MM.1S (cell line): ENCODE measurements around the gene KDM3A.

Source experiments
- CTCF ChIP-seq: fragments of 300-600 bp; sonication (generic); IDR thresholded peaks from 2 replicates; pipeline ENCODE4 v1.5.1; 2016; ENCODE audit warnings: antibody characterized with exemption, low read length, mixed read lengths
- EZH2 ChIP-seq: fragments of 300-600 bp; sonication (generic); optimal IDR thresholded peaks from 2 replicates; pipeline ENCODE3; 2017; ENCODE audit warnings: low read depth, mild to moderate bottlenecking, antibody characterized with exemption, low read length, mixed read lengths
- EZH2phosphoT487 ChIP-seq: fragments of 300-600 bp; sonication (generic); IDR thresholded peaks from 2 replicates; pipeline ENCODE4 v1.6.1; 2018; ENCODE audit warnings: antibody characterized with exemption, low read length

GRCh38 chr2:86435531-86435930, 5.6 kb upstream of the KDM3A start:
- TF ChIP-seq CTCF (no peak), EZH2 (no peak), EZH2phosphoT487 (no peak)
